ENCODE data around the gene RELT.

The RELT gene

DNA sequence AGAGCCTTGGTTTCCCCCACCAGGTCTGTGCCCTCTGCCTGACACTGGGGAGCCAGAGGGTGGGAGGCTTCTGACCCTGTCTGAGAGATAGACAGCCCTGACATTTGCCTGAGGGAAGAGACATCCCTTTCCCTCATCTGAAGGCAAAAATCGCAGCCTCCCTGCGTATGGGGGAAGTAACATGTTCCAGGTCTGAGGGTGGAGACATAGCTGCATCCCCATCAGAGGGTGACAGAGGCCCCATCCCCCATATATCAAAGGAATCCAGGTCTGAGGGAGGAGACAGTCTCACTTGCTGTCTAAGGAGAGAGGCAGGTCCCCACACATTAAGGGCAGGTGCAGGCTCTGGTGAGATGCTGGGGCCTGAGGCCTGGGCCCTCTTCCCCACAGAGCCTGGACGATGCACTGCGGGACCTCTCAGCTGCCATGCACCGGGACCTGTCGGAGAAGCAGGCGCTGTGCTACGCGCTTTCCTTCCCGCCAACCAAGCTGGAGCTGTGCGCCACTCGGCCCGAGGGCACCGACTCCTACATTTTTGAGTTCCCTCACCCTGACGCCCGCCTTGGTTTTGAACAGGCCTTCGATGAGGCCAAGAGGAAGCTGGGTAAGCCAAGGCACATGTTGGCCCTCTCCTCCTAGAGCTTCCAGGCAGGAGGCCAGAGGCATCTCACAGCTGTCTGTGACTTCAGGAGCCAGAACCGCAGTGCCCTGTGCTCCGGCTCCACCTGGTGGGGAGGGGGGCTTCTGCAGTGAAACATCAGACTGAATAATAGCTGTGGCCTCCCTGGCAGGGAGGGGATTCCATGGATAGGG lies 16.1 kb upstream of the RELT start:
- Histone ChIP-seq H3K9ac (ENCODE audit: low read length in 5 of 5) (peak overlapping the region in 2 of 5 donors; percentile 48 to 57), H3K27me3 (ENCODE audit: control insufficient read depth in 5 of 5, insufficient read depth in 4 of 5, low read length in 5 of 5) (no peaks in the 10 kb centered on the region), H3K27ac (ENCODE audit: low read depth, low read length) (peak overlapping the region; percentile 65), H3K4me3 (ENCODE audit: low read depth in 1 of 5, low read length in 5 of 5) (peak overlapping the region in 1 of 5 donors; percentile 13), H3K36me3 (ENCODE audit: control insufficient read depth in 5 of 5, insufficient read depth in 5 of 5, low read length in 5 of 5) (peaks cover 0 to 82% (median 72%) of the 10 kb centered on the region in 5 donors), H3K4me1 (ENCODE audit: control insufficient read depth in 5 of 5, insufficient read depth in 5 of 5, low read length in 5 of 5) (peaks cover 0 to 18% (median 17%) of the 10 kb centered on the region in 5 donors), H3K9me3 (ENCODE audit: control insufficient read depth in 5 of 5, low read length in 5 of 5) (no peaks in the 10 kb centered on the region)

DNA sequence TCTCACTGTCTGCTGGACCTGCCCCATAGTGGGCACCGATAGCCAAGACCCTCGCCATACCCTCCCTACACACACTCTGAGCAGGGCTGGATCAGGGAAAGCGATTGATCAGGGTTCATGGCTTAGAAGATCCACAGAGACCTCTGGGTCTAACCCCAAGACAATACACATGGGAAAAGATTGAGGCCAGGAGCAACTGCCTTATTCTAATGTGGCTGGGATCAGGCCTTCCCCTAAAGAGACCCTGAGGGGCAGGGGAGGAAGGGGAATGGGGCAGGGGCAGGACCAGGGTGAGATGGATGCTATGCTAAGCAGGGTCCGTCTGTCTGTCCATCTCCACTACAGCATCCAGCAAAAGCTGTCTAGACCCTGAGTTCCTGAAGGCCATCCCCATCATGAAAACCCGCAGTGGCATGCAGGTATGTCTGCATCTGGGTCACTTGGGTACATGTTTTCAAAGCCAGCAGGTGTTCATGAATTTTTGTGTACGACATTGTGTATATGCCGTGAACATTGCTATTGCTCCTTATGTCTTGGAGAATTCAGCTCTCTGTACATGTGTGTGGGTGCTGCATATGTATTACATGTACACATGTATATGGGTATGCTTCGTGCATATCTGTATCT lies 15.3 kb upstream of the RELT start:
- peaks cover 0 to 82% (median 72%) of the 10 kb centered on the region in 5 donors for H3K36me3 ChIP-seq (ENCODE audit: control insufficient read depth in 5 of 5, insufficient read depth in 5 of 5, low read length in 5 of 5)
- no peaks in the 10 kb centered on the region for H3K27me3 ChIP-seq (ENCODE audit: control insufficient read depth in 5 of 5, insufficient read depth in 4 of 5, low read length in 5 of 5)
- peaks cover 0 to 21% (median 17%) of the 10 kb centered on the region in 5 donors for H3K4me1 ChIP-seq (ENCODE audit: control insufficient read depth in 5 of 5, insufficient read depth in 5 of 5, low read length in 5 of 5)
- no peak overlapping the region for H3K4me3 ChIP-seq (ENCODE audit: low read depth in 1 of 5, low read length in 5 of 5)
- H3K9me3 ChIP-seq (ENCODE audit: control insufficient read depth in 5 of 5, low read length in 5 of 5): no peaks in the 10 kb centered on the region
- H3K27ac ChIP-seq (ENCODE audit: low read depth, low read length): no peak overlapping the region
- no peak overlapping the region for H3K9ac ChIP-seq (ENCODE audit: low read length in 5 of 5)

DNA sequence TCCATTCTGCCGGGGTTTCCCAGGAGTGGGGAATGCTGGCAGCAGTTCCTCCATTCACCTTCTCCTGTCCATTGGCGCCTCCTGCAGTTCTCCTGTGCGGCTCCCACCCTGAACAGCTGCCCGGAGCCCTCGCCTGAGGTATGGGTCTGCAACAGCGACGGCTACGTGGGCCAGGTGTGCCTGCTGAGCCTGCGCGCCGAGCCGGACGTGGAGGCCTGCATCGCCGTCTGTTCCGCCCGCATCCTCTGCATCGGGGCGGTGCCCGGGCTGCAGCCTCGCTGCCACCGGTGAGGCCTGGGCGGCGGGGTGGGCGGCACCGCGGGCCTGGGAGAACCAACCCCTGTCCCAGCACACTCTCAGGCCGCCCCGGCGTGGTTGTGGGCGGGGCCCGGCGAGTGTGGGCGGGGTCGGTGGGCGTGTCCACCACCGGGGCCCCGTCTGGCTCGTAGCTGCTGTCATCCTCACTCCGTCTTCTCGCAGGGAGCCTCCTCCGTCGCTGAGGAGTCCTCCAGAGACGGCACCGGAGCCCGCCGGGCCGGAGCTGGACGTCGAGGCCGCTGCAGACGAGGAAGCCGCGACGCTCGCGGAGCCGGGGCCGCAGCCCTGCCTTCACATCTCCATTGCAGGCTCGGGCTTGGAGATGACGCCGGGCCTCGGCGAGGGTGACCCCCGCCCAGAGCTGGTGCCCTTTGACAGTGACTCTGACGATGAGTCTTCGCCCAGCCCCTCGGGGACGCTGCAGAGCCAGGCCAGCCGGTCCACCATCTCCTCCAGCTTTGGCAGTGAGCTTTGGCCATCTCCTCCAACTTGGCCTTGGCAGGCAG lies 14.0 kb upstream of the RELT start:
- no peak overlapping the region for H3K27ac ChIP-seq (ENCODE audit: low read depth, low read length)
- no peaks in the 10 kb centered on the region for H3K9me3 ChIP-seq (ENCODE audit: control insufficient read depth in 5 of 5, low read length in 5 of 5)
- no peak overlapping the region for H3K4me3 ChIP-seq (ENCODE audit: low read depth in 1 of 5, low read length in 5 of 5)
- H3K9ac ChIP-seq (ENCODE audit: low read length in 5 of 5): no peak overlapping the region
- H3K36me3 ChIP-seq (ENCODE audit: control insufficient read depth in 5 of 5, insufficient read depth in 5 of 5, low read length in 5 of 5): peaks cover 0 to 74% (median 63%) of the 10 kb centered on the region in 5 donors
- no peaks in the 10 kb centered on the region for H3K27me3 ChIP-seq (ENCODE audit: control insufficient read depth in 5 of 5, insufficient read depth in 4 of 5, low read length in 5 of 5)
- H3K4me1 ChIP-seq (ENCODE audit: control insufficient read depth in 5 of 5, insufficient read depth in 5 of 5, low read length in 5 of 5): peaks cover 2 to 29% (median 20%) of the 10 kb centered on the region in 5 donors

DNA sequence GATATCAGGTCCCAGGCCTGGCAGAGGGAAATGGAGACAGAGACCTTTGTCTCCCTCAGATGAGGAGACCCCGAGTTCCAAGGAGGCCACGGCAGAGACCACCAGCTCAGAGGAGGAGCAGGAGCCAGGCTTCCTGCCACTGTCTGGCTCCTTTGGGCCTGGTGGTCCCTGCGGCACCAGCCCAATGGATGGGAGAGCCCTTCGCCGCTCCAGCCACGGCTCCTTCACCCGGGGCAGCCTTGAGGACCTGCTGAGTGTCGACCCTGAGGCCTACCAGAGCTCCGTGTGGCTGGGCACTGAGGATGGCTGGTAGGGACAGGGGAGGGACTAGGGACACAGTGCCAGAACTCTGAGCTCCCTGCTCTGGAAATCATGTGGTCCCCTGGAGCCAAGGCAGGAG lies 13.1 kb upstream of the RELT start:
- H3K9me3 ChIP-seq (ENCODE audit: control insufficient read depth in 5 of 5, low read length in 5 of 5): no peaks in the 10 kb centered on the region
- no peaks in the 10 kb centered on the region for H3K27me3 ChIP-seq (ENCODE audit: control insufficient read depth in 5 of 5, insufficient read depth in 4 of 5, low read length in 5 of 5)
- H3K36me3 ChIP-seq (ENCODE audit: control insufficient read depth in 5 of 5, insufficient read depth in 5 of 5, low read length in 5 of 5): peaks cover 0 to 77% (median 63%) of the 10 kb centered on the region in 5 donors
- no peak overlapping the region for H3K9ac ChIP-seq (ENCODE audit: low read length in 5 of 5)
- H3K4me3 ChIP-seq (ENCODE audit: low read depth in 1 of 5, low read length in 5 of 5): no peak overlapping the region
- H3K27ac ChIP-seq (ENCODE audit: low read depth, low read length): no peak overlapping the region
- H3K4me1 ChIP-seq (ENCODE audit: control insufficient read depth in 5 of 5, insufficient read depth in 5 of 5, low read length in 5 of 5): peaks cover 2 to 33% (median 25%) of the 10 kb centered on the region in 5 donors

DNA sequence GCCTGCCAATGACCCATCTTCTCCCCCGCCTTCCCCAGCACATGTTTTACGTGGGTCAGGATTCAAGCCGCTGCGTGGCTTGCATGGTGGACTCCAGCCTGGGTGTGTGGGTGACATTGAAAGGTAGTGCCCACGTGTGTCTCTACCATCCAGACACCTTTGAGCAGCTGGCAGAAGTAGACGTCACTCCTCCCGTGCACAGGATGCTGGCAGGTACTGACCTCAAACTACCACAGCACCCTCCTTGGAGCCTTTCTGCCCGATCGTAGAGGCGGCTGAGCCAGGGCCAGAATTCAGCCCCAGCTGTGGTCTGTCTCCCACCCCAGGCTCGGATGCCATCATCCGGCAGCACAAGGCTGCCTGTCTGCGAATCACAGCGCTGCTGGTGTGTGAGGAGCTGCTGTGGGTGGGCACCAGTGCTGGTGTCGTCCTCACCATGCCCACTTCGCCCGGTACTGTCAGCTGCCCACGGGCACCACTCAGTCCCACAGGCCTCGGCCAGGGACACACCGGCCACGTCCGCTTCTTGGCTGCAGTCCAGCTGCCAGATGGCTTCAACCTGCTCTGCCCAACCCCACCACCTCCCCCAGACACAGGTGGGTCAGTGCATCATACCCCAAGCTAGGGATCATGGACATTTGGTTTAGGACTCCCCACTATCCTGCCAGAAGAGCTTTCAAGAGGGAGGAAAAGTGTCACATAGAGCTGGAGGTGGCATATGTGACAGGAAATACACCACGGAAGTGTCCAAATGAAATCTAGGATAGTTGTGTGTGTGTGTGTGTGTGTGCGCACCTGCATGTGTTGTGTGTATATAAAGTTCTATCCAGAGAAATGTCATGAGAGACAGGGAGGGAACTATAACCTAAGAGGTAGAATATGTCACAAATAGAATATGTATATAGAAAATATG lies 10.6 kb upstream of the RELT start:
- no peak overlapping the region for H3K27ac ChIP-seq (ENCODE audit: low read depth, low read length)
- H3K36me3 ChIP-seq (ENCODE audit: control insufficient read depth in 5 of 5, insufficient read depth in 5 of 5, low read length in 5 of 5): peaks cover 0 to 70% (median 56%) of the 10 kb centered on the region in 5 donors
- H3K4me3 ChIP-seq (ENCODE audit: low read depth in 1 of 5, low read length in 5 of 5): no peak overlapping the region
- peaks cover 2 to 15% (median 8%) of the 10 kb centered on the region in 5 donors for H3K4me1 ChIP-seq (ENCODE audit: control insufficient read depth in 5 of 5, insufficient read depth in 5 of 5, low read length in 5 of 5)
- no peaks in the 10 kb centered on the region for H3K9me3 ChIP-seq (ENCODE audit: control insufficient read depth in 5 of 5, low read length in 5 of 5)
- no peaks in the 10 kb centered on the region for H3K27me3 ChIP-seq (ENCODE audit: control insufficient read depth in 5 of 5, insufficient read depth in 4 of 5, low read length in 5 of 5)
- H3K9ac ChIP-seq (ENCODE audit: low read length in 5 of 5): no peak overlapping the region

DNA sequence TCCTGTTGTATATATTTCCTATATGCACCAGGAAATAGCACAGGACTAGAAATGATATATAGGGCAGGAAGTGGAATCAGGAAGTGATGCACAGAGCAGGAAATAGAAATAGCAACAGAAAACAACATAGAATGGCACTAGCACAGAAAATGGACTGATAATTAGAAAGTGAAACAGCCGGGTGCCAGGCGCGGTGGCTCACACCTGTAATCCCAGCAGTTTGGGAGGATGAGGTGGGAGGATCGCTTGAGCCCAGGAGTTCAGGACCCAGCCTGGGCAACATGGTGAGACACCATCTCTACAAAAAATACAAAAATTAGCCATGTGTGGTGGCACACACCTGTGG lies 10.0 kb upstream of the RELT start:
- Histone ChIP-seq H3K9me3 (ENCODE audit: control insufficient read depth in 5 of 5, low read length in 5 of 5) (no peaks in the 10 kb centered on the region), H3K27me3 (ENCODE audit: control insufficient read depth in 5 of 5, insufficient read depth in 4 of 5, low read length in 5 of 5) (no peaks in the 10 kb centered on the region), H3K36me3 (ENCODE audit: control insufficient read depth in 5 of 5, insufficient read depth in 5 of 5, low read length in 5 of 5) (peaks cover 0 to 64% (median 50%) of the 10 kb centered on the region in 5 donors), H3K9ac (ENCODE audit: low read length in 5 of 5) (no peak overlapping the region), H3K4me1 (ENCODE audit: control insufficient read depth in 5 of 5, insufficient read depth in 5 of 5, low read length in 5 of 5) (peaks cover 2 to 15% (median 8%) of the 10 kb centered on the region in 5 donors), H3K27ac (ENCODE audit: low read depth, low read length) (no peak overlapping the region), H3K4me3 (ENCODE audit: low read depth in 1 of 5, low read length in 5 of 5) (no peak overlapping the region)

DNA sequence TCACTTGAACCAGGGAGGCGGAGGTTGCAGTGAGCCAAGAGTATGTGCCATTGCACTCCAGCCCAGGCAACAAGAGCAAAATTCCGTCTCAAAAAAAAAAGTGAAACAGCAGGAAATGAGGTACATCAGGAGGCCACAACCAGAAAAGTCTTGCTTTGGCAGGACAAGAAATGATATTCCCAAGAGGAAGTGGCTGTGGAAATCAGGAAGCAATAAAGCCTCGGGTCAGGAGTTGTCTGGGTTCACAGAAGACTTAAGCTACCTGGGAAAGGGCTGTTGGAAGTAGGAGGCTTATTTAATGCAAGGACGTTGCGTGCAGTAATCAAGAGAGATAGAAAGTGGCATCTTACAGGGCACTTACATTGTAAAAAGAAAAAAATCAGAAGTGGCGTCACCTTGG lies 9.2 kb upstream of the RELT start:
- Histone ChIP-seq H3K4me3 (ENCODE audit: low read depth in 1 of 5, low read length in 5 of 5) (no peak overlapping the region), H3K27me3 (ENCODE audit: control insufficient read depth in 5 of 5, insufficient read depth in 4 of 5, low read length in 5 of 5) (no peaks in the 10 kb centered on the region), H3K4me1 (ENCODE audit: control insufficient read depth in 5 of 5, insufficient read depth in 5 of 5, low read length in 5 of 5) (peaks cover 2 to 15% (median 8%) of the 10 kb centered on the region in 5 donors), H3K9me3 (ENCODE audit: control insufficient read depth in 5 of 5, low read length in 5 of 5) (no peaks in the 10 kb centered on the region), H3K36me3 (ENCODE audit: control insufficient read depth in 5 of 5, insufficient read depth in 5 of 5, low read length in 5 of 5) (peaks cover 0 to 56% (median 45%) of the 10 kb centered on the region in 5 donors), H3K9ac (ENCODE audit: low read length in 5 of 5) (no peak overlapping the region), H3K27ac (ENCODE audit: low read depth, low read length) (no peak overlapping the region)

DNA sequence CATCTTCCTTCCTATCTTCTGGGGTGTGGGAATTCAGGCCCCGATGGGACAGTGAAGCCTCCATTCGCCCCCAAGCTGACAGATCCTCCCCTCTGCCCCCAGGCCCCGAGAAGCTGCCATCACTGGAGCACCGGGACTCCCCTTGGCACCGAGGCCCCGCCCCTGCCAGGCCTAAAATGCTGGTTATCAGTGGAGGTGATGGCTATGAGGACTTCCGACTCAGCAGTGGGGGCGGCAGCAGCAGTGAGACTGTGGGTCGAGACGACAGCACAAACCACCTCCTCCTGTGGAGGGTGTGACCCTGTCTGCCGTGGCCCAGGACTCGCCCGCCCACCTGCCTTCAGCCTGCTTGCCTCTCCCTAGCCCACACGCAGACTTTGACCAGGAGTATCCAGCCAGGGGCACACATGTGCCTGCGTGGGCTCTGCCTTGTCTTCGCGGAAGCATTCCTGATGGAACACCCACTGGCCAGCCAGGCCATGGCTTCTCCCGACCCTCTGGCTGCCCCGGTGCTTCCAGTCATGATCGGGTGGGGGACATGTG lies 8.6 kb upstream of the RELT start:
- Histone ChIP-seq H3K27me3 (ENCODE audit: control insufficient read depth in 5 of 5, insufficient read depth in 4 of 5, low read length in 5 of 5) (no peaks in the 10 kb centered on the region), H3K4me1 (ENCODE audit: control insufficient read depth in 5 of 5, insufficient read depth in 5 of 5, low read length in 5 of 5) (peaks cover 2 to 21% (median 12%) of the 10 kb centered on the region in 5 donors), H3K36me3 (ENCODE audit: control insufficient read depth in 5 of 5, insufficient read depth in 5 of 5, low read length in 5 of 5) (peaks cover 0 to 50% (median 39%) of the 10 kb centered on the region in 5 donors), H3K9ac (ENCODE audit: low read length in 5 of 5) (no peak overlapping the region), H3K4me3 (ENCODE audit: low read depth in 1 of 5, low read length in 5 of 5) (no peak overlapping the region), H3K9me3 (ENCODE audit: control insufficient read depth in 5 of 5, low read length in 5 of 5) (no peaks in the 10 kb centered on the region), H3K27ac (ENCODE audit: low read depth, low read length) (no peak overlapping the region)

DNA sequence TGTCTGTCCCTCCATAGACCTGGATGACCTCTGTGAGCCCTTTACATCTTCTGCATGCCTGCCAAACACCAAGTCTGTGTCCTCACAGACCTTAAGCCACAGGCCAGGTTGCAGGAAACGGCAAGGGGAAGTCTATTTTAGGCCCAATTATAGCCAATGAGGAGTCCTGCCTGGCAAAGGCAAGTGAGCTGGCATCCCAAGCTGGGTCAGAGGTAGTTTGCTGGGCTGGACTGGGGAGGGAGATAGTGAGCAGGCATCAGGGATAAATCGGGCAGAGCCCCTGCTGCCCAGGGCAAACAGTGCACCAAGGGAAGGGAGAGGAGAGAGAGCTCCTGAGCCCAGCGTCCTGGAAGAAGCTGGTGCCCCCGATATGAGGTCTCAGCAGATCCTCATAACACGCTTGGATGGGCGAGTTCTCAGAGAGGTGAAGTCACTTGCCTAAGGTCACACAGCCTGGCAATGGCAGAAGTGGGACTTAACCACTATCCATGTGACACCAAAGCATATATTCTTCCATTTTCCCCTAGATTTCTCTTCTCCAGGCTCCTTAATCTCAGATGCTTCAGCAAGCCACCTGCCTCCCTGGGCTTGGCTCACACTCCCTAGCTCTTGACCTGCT lies 3.7 kb upstream of the RELT start:
- Histone ChIP-seq H3K4me3 (ENCODE audit: low read depth in 1 of 5, low read length in 5 of 5) (no peak overlapping the region), H3K27me3 (ENCODE audit: control insufficient read depth in 5 of 5, insufficient read depth in 4 of 5, low read length in 5 of 5) (no peaks in the 10 kb centered on the region), H3K9me3 (ENCODE audit: control insufficient read depth in 5 of 5, low read length in 5 of 5) (no peaks in the 10 kb centered on the region), H3K36me3 (ENCODE audit: control insufficient read depth in 5 of 5, insufficient read depth in 5 of 5, low read length in 5 of 5) (peaks cover 0 to 12% (median 4%) of the 10 kb centered on the region in 5 donors), H3K27ac (ENCODE audit: low read depth, low read length) (no peak overlapping the region), H3K4me1 (ENCODE audit: control insufficient read depth in 5 of 5, insufficient read depth in 5 of 5, low read length in 5 of 5) (peaks cover 0 to 24% (median 19%) of the 10 kb centered on the region in 5 donors), H3K9ac (ENCODE audit: low read length in 5 of 5) (peak overlapping the region in 1 of 5 donors; percentile 35)
